HEK293 (cell line): ENCODE data around the gene RAD23B.

Experiments used
- CTCF ChIA-PET: fragments of 350-600 bp; formaldehyde crosslinking; extraction: SDS; loops from one replicate; lab custom pipeline; 2021; ENCODE audit warnings: antibody characterized with exemption; lab: Yijun Ruan, JAX
- POLR2A ChIA-PET: fragments of 300-600 bp; formaldehyde crosslinking; extraction: SDS; loops from one replicate; lab custom pipeline; 2020; ENCODE audit warnings: antibody characterized with exemption, inconsistent platforms; lab: Yijun Ruan, JAX
- H3K27ac ChIP-seq: fragments of 200-500 bp; sonication (Bioruptor generic); 2 replicates; pipeline ENCODE4 v1.5.1; 2014; ENCODE audit warnings: low read depth, low read length, control low read depth, inconsistent platforms; ENCODE audit errors: extremely low read depth
- H3K36me3 ChIP-seq, 2 experiments: fragments of 200-500 bp in 1 of 2; sonication (Bioruptor generic) in 1 of 2; 1 replicate in 1 of 2; 2 replicates in 1 of 2; pipeline ENCODE4 v1.5.1; 2014 to 2017; ENCODE audit warnings: inconsistent platforms in 2 of 2, low read length in 2 of 2; ENCODE audit not compliant: control insufficient read depth in 2 of 2, insufficient read depth in 1 of 2
- H3K4me1 ChIP-seq: fragments of 200-500 bp; sonication (Bioruptor generic); 2 replicates; pipeline ENCODE4 v1.5.1; 2014; ENCODE audit warnings: mild to moderate bottlenecking, low read length, inconsistent platforms; ENCODE audit not compliant: control insufficient read depth, insufficient read depth
- H3K4me3 ChIP-seq: 2 replicates; pipeline ENCODE4 v1.5.1; 2011; ENCODE audit warnings: low read depth, mild to moderate bottlenecking, control low read depth, low read length, moderate library complexity
- H3K9me3 ChIP-seq: fragments of 200-500 bp; sonication (Bioruptor generic); 2 replicates; pipeline ENCODE4 v1.5.1; 2014; ENCODE audit warnings: low read depth, low read length, inconsistent platforms; ENCODE audit not compliant: control insufficient read depth, insufficient read depth
- EGR2 ChIP-seq: fragments of 450-650 bp; formaldehyde crosslinking; IDR thresholded peaks from 2 replicates; pipeline ENCODE4 v1.5.1; 2016; ENCODE audit warnings: low read depth, missing biosample characterization, missing genetic modification characterization
- INSM2 ChIP-seq: fragments of 450-650 bp; formaldehyde crosslinking; IDR thresholded peaks from 2 replicates; pipeline ENCODE4 v1.5.1; 2016; ENCODE audit warnings: missing biosample characterization, missing genetic modification characterization
- RBAK ChIP-seq: fragments of 450-650 bp; formaldehyde crosslinking; IDR thresholded peaks from 2 replicates; pipeline ENCODE4 v1.5.1; 2016; ENCODE audit warnings: missing biosample characterization, missing genetic modification characterization
- SETDB1 ChIP-seq: IDR thresholded peaks from one replicate; pipeline ENCODE4 v1.6.1; 2017; ENCODE audit warnings: mild to moderate bottlenecking, low read length, moderate library complexity, mixed read lengths; ENCODE audit not compliant: insufficient read length
- SP7 ChIP-seq: fragments of 450-650 bp; formaldehyde crosslinking; IDR thresholded peaks from 2 replicates; pipeline ENCODE4 v1.5.1; 2016; ENCODE audit warnings: missing biosample characterization, missing genetic modification characterization
- YY1 ChIP-seq: fragments of 450-650 bp; formaldehyde crosslinking; IDR thresholded peaks from 2 replicates; pipeline ENCODE4 v1.5.1; 2018; ENCODE audit warnings: missing biosample characterization, missing genetic modification characterization
- ZBTB1 ChIP-seq: fragments of 450-650 bp; formaldehyde crosslinking; IDR thresholded peaks from 2 replicates; pipeline ENCODE4 v1.5.1; 2016; ENCODE audit warnings: missing biosample characterization, missing genetic modification characterization
- ZBTB17 ChIP-seq: fragments of 450-650 bp; formaldehyde crosslinking; IDR thresholded peaks from 2 replicates; pipeline ENCODE4 v1.5.1; 2016; ENCODE audit warnings: missing biosample characterization, missing genetic modification characterization
- ZFHX2 ChIP-seq: fragments of 450-650 bp; formaldehyde crosslinking; conservative IDR thresholded peaks from 2 replicates; pipeline ENCODE4 v1.5.1; 2016; ENCODE audit warnings: missing biosample characterization, missing genetic modification characterization
- ZNF112 ChIP-seq: fragments of 450-650 bp; formaldehyde crosslinking; IDR thresholded peaks from 2 replicates; pipeline ENCODE4 v1.5.0; 2017; ENCODE audit warnings: missing biosample characterization, missing genetic modification characterization
- ZNF121 ChIP-seq: fragments of 450-650 bp; formaldehyde crosslinking; IDR thresholded peaks from 2 replicates; pipeline ENCODE4 v1.5.1; 2016; ENCODE audit warnings: missing biosample characterization, missing genetic modification characterization
- ZNF133 ChIP-seq: fragments of 450-650 bp; formaldehyde crosslinking; IDR thresholded peaks from 2 replicates; pipeline ENCODE4 v1.5.1; 2016; ENCODE audit warnings: missing biosample characterization, missing genetic modification characterization
- ZNF146 ChIP-seq: fragments of 450-650 bp; formaldehyde crosslinking; IDR thresholded peaks from 2 replicates; pipeline ENCODE4 v1.5.1; 2016; ENCODE audit warnings: missing biosample characterization, missing genetic modification characterization
- ZNF169 ChIP-seq: fragments of 450-650 bp; formaldehyde crosslinking; IDR thresholded peaks from 2 replicates; pipeline ENCODE4 v1.5.1; 2016; ENCODE audit warnings: missing biosample characterization, missing genetic modification characterization
- ZNF175 ChIP-seq: fragments of 450-650 bp; formaldehyde crosslinking; IDR thresholded peaks from 2 replicates; pipeline ENCODE4 v1.5.1; 2016; ENCODE audit warnings: missing biosample characterization, missing genetic modification characterization
- ZNF2 ChIP-seq: fragments of 450-650 bp; formaldehyde crosslinking; IDR thresholded peaks from 2 replicates; pipeline ENCODE4 v1.5.1; 2016; ENCODE audit warnings: missing biosample characterization, missing genetic modification characterization
- ZNF266 ChIP-seq: fragments of 450-650 bp; formaldehyde crosslinking; IDR thresholded peaks from 2 replicates; pipeline ENCODE4 v1.5.1; 2016; ENCODE audit warnings: missing biosample characterization, missing genetic modification characterization, low read depth
- ZNF423 ChIP-seq: fragments of 450-650 bp; formaldehyde crosslinking; IDR thresholded peaks from 2 replicates; pipeline ENCODE4 v1.5.1; 2016; ENCODE audit warnings: missing biosample characterization, missing genetic modification characterization
- ZNF426 ChIP-seq: fragments of 450-650 bp; formaldehyde crosslinking; IDR thresholded peaks from 2 replicates; pipeline ENCODE4 v1.5.1; 2017; ENCODE audit warnings: missing biosample characterization, missing genetic modification characterization, mild to moderate bottlenecking, inconsistent platforms, moderate library complexity
- ZNF501 ChIP-seq: fragments of 450-650 bp; formaldehyde crosslinking; IDR thresholded peaks from 2 replicates; pipeline ENCODE4 v1.5.1; 2016; ENCODE audit warnings: missing biosample characterization, missing genetic modification characterization
- ZNF544 ChIP-seq: fragments of 450-650 bp; formaldehyde crosslinking; IDR thresholded peaks from 2 replicates; pipeline ENCODE4 v1.5.0; 2017; ENCODE audit warnings: missing biosample characterization, missing genetic modification characterization
- ZNF558 ChIP-seq: fragments of 450-650 bp; formaldehyde crosslinking; IDR thresholded peaks from 2 replicates; pipeline ENCODE4 v1.5.1; 2016; ENCODE audit warnings: missing biosample characterization, missing genetic modification characterization
- ZNF561 ChIP-seq: fragments of 450-650 bp; IDR thresholded peaks from 2 replicates; pipeline ENCODE4 v1.5.1; 2018; ENCODE audit warnings: missing biosample characterization, missing genetic modification characterization, borderline replicate concordance
- ZNF596 ChIP-seq: fragments of 450-650 bp; IDR thresholded peaks from 2 replicates; pipeline ENCODE4 v1.5.0; 2018; ENCODE audit warnings: missing biosample characterization, mild to moderate bottlenecking, missing genetic modification characterization, moderate library complexity
- ZNF623 ChIP-seq: fragments of 450-650 bp; formaldehyde crosslinking; IDR thresholded peaks from 2 replicates; pipeline ENCODE4 v1.5.1; 2016; ENCODE audit warnings: missing biosample characterization, missing genetic modification characterization
- ZNF626 ChIP-seq: fragments of 450-650 bp; sonication (Bioruptor Pico); formaldehyde crosslinking; IDR thresholded peaks from 2 replicates; pipeline ENCODE4 v1.5.1; 2018; ENCODE audit warnings: missing biosample characterization, missing genetic modification characterization, inconsistent platforms
- ZNF664 ChIP-seq: fragments of 450-650 bp; formaldehyde crosslinking; IDR thresholded peaks from 2 replicates; pipeline ENCODE4 v1.5.1; 2016; ENCODE audit warnings: missing biosample characterization, missing genetic modification characterization
- ZNF777 ChIP-seq: fragments of 450-650 bp; formaldehyde crosslinking; IDR thresholded peaks from 2 replicates; pipeline ENCODE4 v1.5.1; 2017; ENCODE audit warnings: missing biosample characterization, missing genetic modification characterization, borderline replicate concordance
- ZXDB ChIP-seq: fragments of 450-650 bp; formaldehyde crosslinking; IDR thresholded peaks from 2 replicates; pipeline ENCODE4 v1.5.1; 2016; ENCODE audit warnings: missing biosample characterization, missing genetic modification characterization
- TF ChIP-seq, protein P1 (sequence below): fragments of 450-650 bp; formaldehyde crosslinking; IDR thresholded peaks from 2 replicates; pipeline ENCODE4 v1.5.0; 2017; ENCODE audit warnings: missing biosample characterization, missing genetic modification characterization, borderline replicate concordance
- TF ChIP-seq, protein P2 (sequence below): fragments of 450-650 bp; formaldehyde crosslinking; IDR thresholded peaks from 2 replicates; pipeline ENCODE4 v1.5.1; 2017; ENCODE audit warnings: missing biosample characterization, missing genetic modification characterization
- TF ChIP-seq, protein P3 (sequence below): fragments of 450-650 bp; formaldehyde crosslinking; conservative IDR thresholded peaks from 2 replicates; pipeline ENCODE4 v1.5.1; 2016; ENCODE audit warnings: low read depth, missing biosample characterization, missing genetic modification characterization

RAD23B gene

DNA sequence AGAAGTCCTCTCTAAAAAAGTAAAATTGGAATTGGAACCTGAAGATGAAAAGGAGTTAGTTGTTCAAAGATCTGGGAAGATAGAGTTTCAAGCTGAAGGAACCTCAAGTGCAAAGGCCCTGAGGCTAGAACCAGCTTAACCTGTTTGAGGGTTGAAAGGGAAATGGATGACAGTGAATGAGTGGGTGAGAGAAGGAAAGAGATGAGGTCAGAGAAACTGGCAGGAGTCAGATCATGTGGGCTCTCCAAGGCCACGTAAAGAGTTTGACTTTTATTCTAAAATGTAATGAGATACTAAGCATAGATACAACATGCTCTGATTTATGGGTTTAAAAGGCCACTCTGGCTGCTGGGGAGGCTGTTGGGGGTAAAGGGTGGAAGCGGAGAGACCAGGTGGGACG lies 2.5 kb upstream of the RAD23B start (continued):
- TF ChIP-seq, protein P1, sequence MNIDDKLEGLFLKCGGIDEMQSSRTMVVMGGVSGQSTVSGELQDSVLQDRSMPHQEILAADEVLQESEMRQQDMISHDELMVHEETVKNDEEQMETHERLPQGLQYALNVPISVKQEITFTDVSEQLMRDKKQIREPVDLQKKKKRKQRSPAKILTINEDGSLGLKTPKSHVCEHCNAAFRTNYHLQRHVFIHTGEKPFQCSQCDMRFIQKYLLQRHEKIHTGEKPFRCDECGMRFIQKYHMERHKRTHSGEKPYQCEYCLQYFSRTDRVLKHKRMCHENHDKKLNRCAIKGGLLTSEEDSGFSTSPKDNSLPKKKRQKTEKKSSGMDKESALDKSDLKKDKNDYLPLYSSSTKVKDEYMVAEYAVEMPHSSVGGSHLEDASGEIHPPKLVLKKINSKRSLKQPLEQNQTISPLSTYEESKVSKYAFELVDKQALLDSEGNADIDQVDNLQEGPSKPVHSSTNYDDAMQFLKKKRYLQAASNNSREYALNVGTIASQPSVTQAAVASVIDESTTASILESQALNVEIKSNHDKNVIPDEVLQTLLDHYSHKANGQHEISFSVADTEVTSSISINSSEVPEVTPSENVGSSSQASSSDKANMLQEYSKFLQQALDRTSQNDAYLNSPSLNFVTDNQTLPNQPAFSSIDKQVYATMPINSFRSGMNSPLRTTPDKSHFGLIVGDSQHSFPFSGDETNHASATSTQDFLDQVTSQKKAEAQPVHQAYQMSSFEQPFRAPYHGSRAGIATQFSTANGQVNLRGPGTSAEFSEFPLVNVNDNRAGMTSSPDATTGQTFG = no peak
- TF ChIP-seq ZNF777 (tag by site-specific recombination) = no peak
- TF ChIP-seq EGR2 = peak; percentile 33; the same call in 1 of the 2 replicates
- TF ChIP-seq ZNF426 (tag by site-specific recombination) = no peak
- TF ChIP-seq ZNF121 = no peak
- TF ChIP-seq ZNF626 (tag by site-specific recombination) = no peak
- TF ChIP-seq YY1 = no peak
- TF ChIP-seq, protein P2, sequence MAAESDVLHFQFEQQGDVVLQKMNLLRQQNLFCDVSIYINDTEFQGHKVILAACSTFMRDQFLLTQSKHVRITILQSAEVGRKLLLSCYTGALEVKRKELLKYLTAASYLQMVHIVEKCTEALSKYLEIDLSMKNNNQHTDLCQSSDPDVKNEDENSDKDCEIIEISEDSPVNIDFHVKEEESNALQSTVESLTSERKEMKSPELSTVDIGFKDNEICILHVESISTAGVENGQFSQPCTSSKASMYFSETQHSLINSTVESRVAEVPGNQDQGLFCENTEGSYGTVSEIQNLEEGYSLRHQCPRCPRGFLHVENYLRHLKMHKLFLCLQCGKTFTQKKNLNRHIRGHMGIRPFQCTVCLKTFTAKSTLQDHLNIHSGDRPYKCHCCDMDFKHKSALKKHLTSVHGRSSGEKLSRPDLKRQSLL (tag by site-specific recombination) = no peak
- TF ChIP-seq ZNF175 (tag by site-specific recombination) = no peak
- TF ChIP-seq SP7 = peak; percentile 14; the same call in 1 of the 2 replicates
- TF ChIP-seq ZXDB (tag by site-specific recombination) = no peak
- TF ChIP-seq ZFHX2 (tag by site-specific recombination) = peak; percentile 46; the same call in 1 of the 2 replicates
- no peak for TF ChIP-seq ZNF558
- no peak for TF ChIP-seq ZNF596
- TF ChIP-seq, protein P3, sequence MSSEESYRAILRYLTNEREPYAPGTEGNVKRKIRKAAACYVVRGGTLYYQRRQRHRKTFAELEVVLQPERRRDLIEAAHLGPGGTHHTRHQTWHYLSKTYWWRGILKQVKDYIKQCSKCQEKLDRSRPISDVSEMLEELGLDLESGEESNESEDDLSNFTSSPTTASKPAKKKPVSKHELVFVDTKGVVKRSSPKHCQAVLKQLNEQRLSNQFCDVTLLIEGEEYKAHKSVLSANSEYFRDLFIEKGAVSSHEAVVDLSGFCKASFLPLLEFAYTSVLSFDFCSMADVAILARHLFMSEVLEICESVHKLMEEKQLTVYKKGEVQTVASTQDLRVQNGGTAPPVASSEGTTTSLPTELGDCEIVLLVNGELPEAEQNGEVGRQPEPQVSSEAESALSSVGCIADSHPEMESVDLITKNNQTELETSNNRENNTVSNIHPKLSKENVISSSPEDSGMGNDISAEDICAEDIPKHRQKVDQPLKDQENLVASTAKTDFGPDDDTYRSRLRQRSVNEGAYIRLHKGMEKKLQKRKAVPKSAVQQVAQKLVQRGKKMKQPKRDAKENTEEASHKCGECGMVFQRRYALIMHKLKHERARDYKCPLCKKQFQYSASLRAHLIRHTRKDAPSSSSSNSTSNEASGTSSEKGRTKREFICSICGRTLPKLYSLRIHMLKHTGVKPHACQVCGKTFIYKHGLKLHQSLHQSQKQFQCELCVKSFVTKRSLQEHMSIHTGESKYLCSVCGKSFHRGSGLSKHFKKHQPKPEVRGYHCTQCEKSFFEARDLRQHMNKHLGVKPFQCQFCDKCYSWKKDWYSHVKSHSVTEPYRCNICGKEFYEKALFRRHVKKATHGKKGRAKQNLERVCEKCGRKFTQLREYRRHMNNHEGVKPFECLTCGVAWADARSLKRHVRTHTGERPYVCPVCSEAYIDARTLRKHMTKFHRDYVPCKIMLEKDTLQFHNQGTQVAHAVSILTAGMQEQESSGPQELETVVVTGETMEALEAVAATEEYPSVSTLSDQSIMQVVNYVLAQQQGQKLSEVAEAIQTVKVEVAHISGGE (tag by site-specific recombination) = no peak
- no peak for TF ChIP-seq ZBTB1 (tag by site-specific recombination)
- TF ChIP-seq ZNF501 (tag by site-specific recombination) = no peak
- TF ChIP-seq ZNF623 (tag by site-specific recombination) = peak; percentile 88
- no peak for TF ChIP-seq ZNF423 (tag by site-specific recombination)
- no peak for TF ChIP-seq ZNF133

GRCh38 chr9:107281184-107281583 lies 1.9 kb upstream of the RAD23B start:
- CTCF ChIA-PET = interaction anchor here (0.6 to 2.1 kb wide), 2 partner anchors 11 to 35 kb away, joined by 4 to 14 read pairs; no protein-coding TSS in a partner anchor
- TF ChIP-seq INSM2 (tag by site-specific recombination) (no peak), ZNF2 (tag by site-specific recombination) (no peak), ZNF146 (tag by site-specific recombination) (no peak), ZNF544 (tag by site-specific recombination) (no peak), RBAK (tag by site-specific recombination) (no peak), ZNF664 (tag by site-specific recombination) (no peak), ZBTB17 (no peak), ZNF561 (tag by site-specific recombination) (no peak), ZNF169 (no peak), ZNF112 (tag by site-specific recombination) (no peak), ZNF266 (no peak), SETDB1 (no peak)
- TF ChIP-seq, protein P2 (tag by site-specific recombination) = no peak

More at GRCh38 chr9:107281184-107281583, 1.9 kb upstream of the RAD23B start:
- Histone ChIP-seq H3K4me1 (no peaks in the 10 kb centered on the region; the same call in 1 of the 2 replicates), H3K27ac (no peak overlapping the region), H3K9me3 (no peaks in the 10 kb centered on the region), H3K4me3 (no peak overlapping the region), H3K36me3 (no peaks in the 10 kb centered on the region)
- POLR2A ChIA-PET = interaction anchor here (1.1 kb wide), 1 partner anchor 21 kb away, joined by 4 read pairs; no protein-coding TSS in a partner anchor
